GM12891 (cell line): ENCODE data around the gene ARHGAP21.

ENCODE experiments used
- PAX5 ChIP-seq: IDR thresholded peaks from 2 replicates; pipeline ENCODE4 v1.6.1; 2011; ENCODE audit warnings: low read length, moderate library complexity, mild to moderate bottlenecking; ENCODE audit not compliant: insufficient read depth, severe bottlenecking
- POLR2A ChIP-seq: IDR thresholded peaks from 2 replicates; pipeline ENCODE4 v1.6.1; 2011; ENCODE audit warnings: low read depth, low read length, control low read depth
- POLR2AphosphoS5 ChIP-seq: IDR thresholded peaks from 2 replicates; pipeline ENCODE4 v1.6.1; 2011; ENCODE audit warnings: low read depth, low read length, control low read depth
- SPI1 ChIP-seq: IDR thresholded peaks from 2 replicates; pipeline ENCODE4 v1.6.1; 2011; ENCODE audit warnings: low read depth, low read length, control low read depth
- TAF1 ChIP-seq: IDR thresholded peaks from 2 replicates; pipeline ENCODE4 v1.6.1; 2011; ENCODE audit warnings: low read depth, low read length, control low read depth

GRCh38 chr10:24536636-24537035 is 187.1 kb downstream of the ARHGAP21 start:
- no peak for TF ChIP-seq POLR2A
- no peak for TF ChIP-seq SPI1
- no peak for TF ChIP-seq POLR2AphosphoS5
- TF ChIP-seq TAF1, result no peak
- TF ChIP-seq PAX5, result no peak
